ENCODE measurements around the gene TRAF3IP1. TPM values are rescaled to one million over a fixed set of nuclear protein-coding genes. Genes with fewer than 3 reads are reported as not detected.
A peak's percentile ranks its signal among the peaks of the same experiment; 100 is the strongest.

Gene TRAF3IP1
- total and polyA plus RNA-seq, 12 donors = 5.5 to 18.5 (median 12.4) TPM

GRCh38 chr2:238433300-238433915 lies 113.1 kb downstream of the TRAF3IP1 start:
- TF ChIP-seq POLR2A (IDR thresholded peaks at IDR 0.05) (no peak), CTCF (IDR thresholded peaks at IDR 0.05) (no peak)
- WGBS, 4 donors = 91 to 96% (median 93%) methylated on average over 12 to 14 of the region's 14 CpGs
- intact Hi-C loops (cut with DNase I) = no loop called here
- Histone ChIP-seq H3K27ac (no peak overlapping the region), H3K36me3 (replicated peaks in 1 of 2) (peaks cover 0 to 40% of the 10 kb centered on the region in 2 donors), H3K27me3 (no peaks in the 10 kb centered on the region), H3K4me1 (replicated peaks in 1 of 2) (peaks cover 0 to 16% of the 10 kb centered on the region in 2 donors), H3K9me3 (replicated peaks in 1 of 3) (no peaks in the 10 kb centered on the region), H3K4me3 (no peak overlapping the region)
- DNase-seq = no peak

- 90 to 95% (median 92%) methylated on average over 13 of the region's 13 CpGs for WGBS, 4 donors
- Histone ChIP-seq H3K9me3 (replicated peaks in 1 of 3) (no peaks in the 10 kb centered on the region), H3K4me1 (replicated peaks in 1 of 2) (peaks cover 0 to 17% of the 10 kb centered on the region in 2 donors), H3K4me3 (no peak overlapping the region), H3K27ac (no peak overlapping the region), H3K27me3 (no peaks in the 10 kb centered on the region), H3K36me3 (replicated peaks in 1 of 2) (peaks cover 0 to 40% of the 10 kb centered on the region in 2 donors)
- DNase-seq = no peak
- intact Hi-C loops (cut with DNase I) = no loop called here
- no peak for TF ChIP-seq POLR2A (IDR thresholded peaks at IDR 0.05)
- no peak for TF ChIP-seq CTCF (IDR thresholded peaks at IDR 0.05)
Measured at GRCh38 chr2:238433941-238434845, 113.9 kb downstream of the TRAF3IP1 start.

GRCh38 chr2:238434846-238435751 lies 114.8 kb downstream of the TRAF3IP1 start:
- no peaks in the 10 kb centered on the region for H3K27me3 ChIP-seq
- no peak overlapping the region for H3K27ac ChIP-seq
- peaks cover 0 to 11% of the 10 kb centered on the region in 2 donors for H3K4me1 ChIP-seq (replicated peaks in 1 of 2)
- intact Hi-C loops (cut with DNase I) = no loop called here
- no peaks in the 10 kb centered on the region for H3K9me3 ChIP-seq (replicated peaks in 1 of 3)
- WGBS, 4 donors = 88 to 94% (median 92%) methylated on average over 9 to 24 of the region's 24 CpGs
- TF ChIP-seq POLR2A (IDR thresholded peaks at IDR 0.05) (no peak), CTCF (IDR thresholded peaks at IDR 0.05) (no peak)
- no peak for DNase-seq
- H3K4me3 ChIP-seq = no peak overlapping the region
- peaks cover 0 to 40% of the 10 kb centered on the region in 2 donors for H3K36me3 ChIP-seq (replicated peaks in 1 of 2)

DNA sequence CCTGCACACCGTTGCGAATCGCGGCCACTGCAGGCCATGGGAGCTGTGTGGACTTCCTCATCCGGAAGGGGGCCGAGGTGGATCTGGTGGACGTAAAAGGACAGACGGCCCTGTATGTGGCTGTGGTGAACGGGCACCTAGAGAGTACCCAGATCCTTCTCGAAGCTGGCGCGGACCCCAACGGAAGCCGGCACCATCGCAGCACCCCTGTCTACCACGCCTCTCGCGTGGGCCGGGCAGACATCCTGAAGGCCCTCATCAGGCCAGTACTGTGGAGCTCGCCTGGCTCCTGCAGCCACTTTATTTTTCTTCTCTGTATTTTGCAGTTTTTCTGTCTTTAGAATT lies 115.4 kb downstream of the TRAF3IP1 start:
- H3K27me3 ChIP-seq = no peaks in the 10 kb centered on the region
- 92 to 96% (median 95%) methylated on average over 11 to 20 of the region's 20 CpGs for WGBS, 4 donors
- H3K27ac ChIP-seq = no peak overlapping the region
- peak in 1 of 7 donors; percentile 28 for DNase-seq
- H3K4me1 ChIP-seq (replicated peaks in 1 of 2) = peaks cover 0 to 11% of the 10 kb centered on the region in 2 donors
- peaks cover 0 to 40% of the 10 kb centered on the region in 2 donors for H3K36me3 ChIP-seq (replicated peaks in 1 of 2)
- H3K9me3 ChIP-seq (replicated peaks in 1 of 3) = no peaks in the 10 kb centered on the region
- no peak overlapping the region for H3K4me3 ChIP-seq
- TF ChIP-seq CTCF (IDR thresholded peaks at IDR 0.05) = no peak
- no peak for TF ChIP-seq POLR2A (IDR thresholded peaks at IDR 0.05)
- intact Hi-C loops (cut with DNase I) = no loop called here
